ENCODE measurements around the gene SPATA13. TPM values are rescaled to one million over a fixed set of nuclear protein-coding genes. Genes with fewer than 3 reads are reported as not detected.

SPATA13 gene
- total RNA-seq (10 to 100 TPM; 21.4 to 36.7 TPM), polyA plus RNA-seq (10 to 100 TPM; 10.5 to 18.8 TPM)
- long read RNA-seq, donor 1, partial matches to known transcripts: 0 of 1 reads
- long read RNA-seq, donor 1, other reads (novel, unspliced or antisense): 0 of 1 reads
- long read RNA-seq, donor 2: 0 reads
- long read RNA-seq, donor 3: 0 reads
- long read RNA-seq, donor 4, partial matches to known transcripts: 0 of 2 reads
- long read RNA-seq, donor 4, other reads (novel, unspliced or antisense): 0 of 2 reads
- long read RNA-seq, donor 5, partial matches to known transcripts: 0 of 3 reads
- long read RNA-seq, donor 5, other reads (novel, unspliced or antisense): 0 of 3 reads

GRCh38 chr13:24160458-24161009 is at the start of gene SPATA13:
Gene SPATA13 (plus strand): TSS chr13:24160720. CDS start chr13:24222930, 62,210 bp downstream.
- peaks cover 0 to 3% (median 0%) of the 10 kb centered on the region in 4 donors for H3K36me3 ChIP-seq (ENCODE audit: control insufficient read depth in 4 of 4, insufficient read depth in 4 of 4, low read length in 4 of 4)
- no peak for TF ChIP-seq CTCF (IDR thresholded peaks at IDR 0.05; ENCODE audit: control extremely low read depth, extremely low read depth)
- peak within 1 kb of the TSS; percentile 75 for H3K4me3 ChIP-seq
- peak within 1 kb of the TSS; percentile 28 to 86 for H3K27ac ChIP-seq (ENCODE audit: low read depth in 1 of 2, low read length in 1 of 2)
- ATAC-seq (ENCODE audit: insufficient read depth, low FRiP score) (peak; percentile 96), DNase-seq (peak; percentile 92 to 96 (median 93))
- 0 to 1% methylated on average over 38 to 50 of the region's 50 CpGs for WGBS, 2 donors
- peaks cover 0 to 5% (median 4%) of the 10 kb centered on the region in 3 donors for H3K27me3 ChIP-seq (ENCODE audit: control insufficient read depth in 3 of 3, insufficient read depth in 3 of 3, low read length in 2 of 3)
- H3K4me1 ChIP-seq (ENCODE audit: control insufficient read depth in 5 of 5, insufficient read depth in 5 of 5, low read length in 5 of 5): peaks cover 2 to 15% (median 6%) of the 10 kb centered on the region in 5 donors
- H3K9me3 ChIP-seq (ENCODE audit: control insufficient read depth in 4 of 4, insufficient read depth in 3 of 4, low read length in 3 of 4): no peaks in the 10 kb centered on the region
- H3K9ac ChIP-seq (ENCODE audit: insufficient read depth in 1 of 2, low read length in 2 of 2): peak within 1 kb of the TSS; percentile 65 to 72

- Histone ChIP-seq H3K9me3 (ENCODE audit: control insufficient read depth in 4 of 4, insufficient read depth in 3 of 4, low read length in 3 of 4) (no peaks in the 10 kb centered on the region), H3K4me1 (ENCODE audit: control insufficient read depth in 5 of 5, insufficient read depth in 5 of 5, low read length in 5 of 5) (peaks cover 0 to 26% (median 2%) of the 10 kb centered on the region in 5 donors), H3K9ac (ENCODE audit: insufficient read depth in 1 of 2, low read length in 2 of 2) (no peak overlapping the region), H3K27ac (ENCODE audit: low read depth in 1 of 2, low read length in 1 of 2) (peak overlapping the region in 1 of 2 donors; percentile 12), H3K4me3 (no peak overlapping the region), H3K27me3 (ENCODE audit: control insufficient read depth in 3 of 3, insufficient read depth in 3 of 3, low read length in 2 of 3) (no peaks in the 10 kb centered on the region), H3K36me3 (ENCODE audit: control insufficient read depth in 4 of 4, insufficient read depth in 4 of 4, low read length in 4 of 4) (no peaks in the 10 kb centered on the region)
- 84 to 94% methylated on average over 5 of the region's 5 CpGs for WGBS, 2 donors
- ATAC-seq (ENCODE audit: insufficient read depth, low FRiP score) (no peak), DNase-seq (no peak)
- no peak for TF ChIP-seq CTCF (IDR thresholded peaks at IDR 0.05; ENCODE audit: control extremely low read depth, extremely low read depth)
Measured at GRCh38 chr13:24112791-24113190, 47.7 kb upstream of the SPATA13 start.

- ATAC-seq (ENCODE audit: insufficient read depth, low FRiP score) (no peak), DNase-seq (no peak)
Measured at GRCh38 chr13:24115671-24116070, 44.8 kb upstream of the SPATA13 start.

More at GRCh38 chr13:24115671-24116070, 44.8 kb upstream of the SPATA13 start:
- Histone ChIP-seq H3K9ac (ENCODE audit: insufficient read depth in 1 of 2, low read length in 2 of 2) (no peak overlapping the region), H3K27me3 (ENCODE audit: control insufficient read depth in 3 of 3, insufficient read depth in 3 of 3, low read length in 2 of 3) (no peaks in the 10 kb centered on the region), H3K27ac (ENCODE audit: low read depth in 1 of 2, low read length in 1 of 2) (no peak overlapping the region), H3K4me1 (ENCODE audit: control insufficient read depth in 5 of 5, insufficient read depth in 5 of 5, low read length in 5 of 5) (peaks cover under 1 to 43% (median 3%) of the 10 kb centered on the region in 5 donors), H3K9me3 (ENCODE audit: control insufficient read depth in 4 of 4, insufficient read depth in 3 of 4, low read length in 3 of 4) (no peaks in the 10 kb centered on the region), H3K4me3 (no peak overlapping the region), H3K36me3 (ENCODE audit: control insufficient read depth in 4 of 4, insufficient read depth in 4 of 4, low read length in 4 of 4) (no peaks in the 10 kb centered on the region)
- WGBS, 2 donors: 96% methylated on average over 6 of the region's 6 CpGs
- TF ChIP-seq CTCF (IDR thresholded peaks at IDR 0.05; ENCODE audit: control extremely low read depth, extremely low read depth): no peak
